SK-N-SH treated with all-trans-retinoic acid at 6 μM for 48 hours (cell line): ENCODE measurements around the gene NKX2-3.

ENCODE experiments used
- GLIS3 ChIP-seq: fragments of 250-450 bp; sonication (Bioruptor Pico); IDR thresholded peaks from 2 replicates; pipeline ENCODE4 v1.5.0; 2020; ENCODE audit warnings: mild to moderate bottlenecking, moderate library complexity
- ZNF565 ChIP-seq: fragments of 450-650 bp; formaldehyde crosslinking; conservative IDR thresholded peaks from 2 replicates; pipeline ENCODE4 v1.5.0; 2020; ENCODE audit warnings: low read depth, mild to moderate bottlenecking, moderate library complexity
- TF ChIP-seq, protein P1 (sequence below): fragments of 250-450 bp; sonication (Bioruptor Pico); IDR thresholded peaks from 2 replicates; pipeline ENCODE4 v1.5.1; 2020; ENCODE audit warnings: low read depth, mild to moderate bottlenecking, moderate library complexity
- TF ChIP-seq, protein P2 (sequence below): fragments of 250-450 bp; sonication (Bioruptor Pico); IDR thresholded peaks from 2 replicates; pipeline ENCODE4 v1.8.0; 2020; ENCODE audit warnings: mild to moderate bottlenecking, moderate library complexity, borderline replicate concordance

DNA sequence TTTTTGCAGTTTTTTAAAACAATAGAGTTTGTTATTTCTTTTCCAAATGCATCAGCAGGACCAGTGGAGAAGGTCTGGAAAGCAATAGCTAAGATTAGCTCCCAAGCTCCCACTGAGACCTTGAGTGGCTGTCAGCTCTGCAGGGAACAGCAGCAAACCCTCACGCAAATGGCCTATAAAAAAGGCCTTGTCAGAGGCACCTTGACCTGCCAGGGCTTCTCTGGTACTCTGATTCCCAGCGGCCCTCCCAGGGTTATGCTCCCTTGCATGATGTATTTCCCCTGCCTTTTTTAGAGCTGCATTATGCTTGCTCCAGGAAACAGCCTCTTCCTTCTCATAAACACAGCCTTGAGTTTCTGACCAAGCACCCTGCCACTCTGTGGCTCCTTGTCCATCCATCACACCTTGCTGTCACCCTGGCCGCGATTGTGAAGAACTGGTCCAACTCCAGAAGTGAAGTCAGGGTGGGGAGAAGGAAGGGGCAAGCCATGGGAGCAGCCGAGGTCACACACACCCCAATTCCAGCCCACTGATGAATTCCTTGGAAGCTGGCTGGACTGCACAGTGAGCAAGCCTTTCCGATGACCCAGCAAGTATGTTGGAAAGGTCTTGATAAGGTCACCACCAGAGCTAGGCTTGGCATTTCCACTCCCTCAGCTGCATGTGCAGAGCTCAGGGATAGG lies 35.3 kb upstream of the NKX2-3 start:
- TF ChIP-seq GLIS3 (CRISPR knock-in tag) (no peak), ZNF565 (no peak)
- TF ChIP-seq, protein P1, sequence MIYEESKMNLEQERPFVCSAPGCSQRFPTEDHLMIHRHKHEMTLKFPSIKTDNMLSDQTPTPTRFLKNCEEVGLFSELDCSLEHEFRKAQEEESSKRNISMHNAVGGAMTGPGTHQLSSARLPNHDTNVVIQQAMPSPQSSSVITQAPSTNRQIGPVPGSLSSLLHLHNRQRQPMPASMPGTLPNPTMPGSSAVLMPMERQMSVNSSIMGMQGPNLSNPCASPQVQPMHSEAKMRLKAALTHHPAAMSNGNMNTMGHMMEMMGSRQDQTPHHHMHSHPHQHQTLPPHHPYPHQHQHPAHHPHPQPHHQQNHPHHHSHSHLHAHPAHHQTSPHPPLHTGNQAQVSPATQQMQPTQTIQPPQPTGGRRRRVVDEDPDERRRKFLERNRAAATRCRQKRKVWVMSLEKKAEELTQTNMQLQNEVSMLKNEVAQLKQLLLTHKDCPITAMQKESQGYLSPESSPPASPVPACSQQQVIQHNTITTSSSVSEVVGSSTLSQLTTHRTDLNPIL (CRISPR knock-in tag): no peak
- TF ChIP-seq, protein P2, sequence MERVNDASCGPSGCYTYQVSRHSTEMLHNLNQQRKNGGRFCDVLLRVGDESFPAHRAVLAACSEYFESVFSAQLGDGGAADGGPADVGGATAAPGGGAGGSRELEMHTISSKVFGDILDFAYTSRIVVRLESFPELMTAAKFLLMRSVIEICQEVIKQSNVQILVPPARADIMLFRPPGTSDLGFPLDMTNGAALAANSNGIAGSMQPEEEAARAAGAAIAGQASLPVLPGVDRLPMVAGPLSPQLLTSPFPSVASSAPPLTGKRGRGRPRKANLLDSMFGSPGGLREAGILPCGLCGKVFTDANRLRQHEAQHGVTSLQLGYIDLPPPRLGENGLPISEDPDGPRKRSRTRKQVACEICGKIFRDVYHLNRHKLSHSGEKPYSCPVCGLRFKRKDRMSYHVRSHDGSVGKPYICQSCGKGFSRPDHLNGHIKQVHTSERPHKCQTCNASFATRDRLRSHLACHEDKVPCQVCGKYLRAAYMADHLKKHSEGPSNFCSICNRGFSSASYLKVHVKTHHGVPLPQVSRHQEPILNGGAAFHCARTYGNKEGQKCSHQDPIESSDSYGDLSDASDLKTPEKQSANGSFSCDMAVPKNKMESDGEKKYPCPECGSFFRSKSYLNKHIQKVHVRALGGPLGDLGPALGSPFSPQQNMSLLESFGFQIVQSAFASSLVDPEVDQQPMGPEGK: no peak
